HG02870 (cell line): Measurements from ENCODE around the gene MRPL22.
"Not testable (repeated sequence)": the region's sequence is repeated elsewhere in the genome, so short reads cannot be mapped to it uniquely, and the experiment has no call there.

Experiments used
- ATAC-seq: cut with Tn5 transposase; IDR thresholded peaks from one replicate; pipeline ENCODE4 v1.9.1; 2021; ENCODE audit warnings: mild to moderate bottlenecking, moderate library complexity; ENCODE audit not compliant: unreplicated experiment

Gene MRPL22

GRCh38 chr5:154940772-154941620, at the start of gene MRPL22:
Gene MRPL22 (plus strand): TSS chr5:154941073. CDS start chr5:154941111, 38 bp downstream.
- peak; percentile 45 for ATAC-seq

- ATAC-seq, result no peak
Observed at GRCh38 chr5:154892369-154892771, 48.5 kb upstream of the MRPL22 start.

GRCh38 chr5:154893381-154893780, 47.5 kb upstream of the MRPL22 start:
- no peak for ATAC-seq

- no peak for ATAC-seq
Observed at GRCh38 chr5:154895606-154896561, 45.0 kb upstream of the MRPL22 start.

- ATAC-seq, result no peak
Observed at GRCh38 chr5:154896562-154897165, 44.2 kb upstream of the MRPL22 start.

GRCh38 chr5:154898210-154898609, 42.7 kb upstream of the MRPL22 start:
- ATAC-seq, result no peak

GRCh38 chr5:154899151-154899816, 41.6 kb upstream of the MRPL22 start:
- ATAC-seq, result no peak

GRCh38 chr5:154900066-154900465, 40.8 kb upstream of the MRPL22 start:
- ATAC-seq, result no peak

- ATAC-seq, result no peak
Observed at GRCh38 chr5:154901276-154901675, 39.6 kb upstream of the MRPL22 start.

GRCh38 chr5:154901913-154902312, 39.0 kb upstream of the MRPL22 start:
- ATAC-seq, result no peak

- ATAC-seq, result not testable (repeated sequence)
Observed at GRCh38 chr5:154905601-154906000, 35.3 kb upstream of the MRPL22 start.

- ATAC-seq, result no peak
Observed at GRCh38 chr5:154916874-154917273, 24.0 kb upstream of the MRPL22 start.

- ATAC-seq, result no peak
Observed at GRCh38 chr5:154917757-154918156, 23.1 kb upstream of the MRPL22 start.

GRCh38 chr5:154923441-154924430, 17.1 kb upstream of the MRPL22 start:
- no peak for ATAC-seq

- no peak for ATAC-seq
Observed at GRCh38 chr5:154933537-154933936, 7.3 kb upstream of the MRPL22 start.

- no peak for ATAC-seq
Observed at GRCh38 chr5:154934881-154935280, 6.0 kb upstream of the MRPL22 start.

GRCh38 chr5:154937186-154937717, 3.6 kb upstream of the MRPL22 start:
- no peak for ATAC-seq

GRCh38 chr5:154937718-154938466, 3.0 kb upstream of the MRPL22 start, which contains the start of gene GEMIN5:
Gene GEMIN5 (minus strand): TSS chr5:154938211. CDS start chr5:154938133, 78 bp downstream.
- ATAC-seq, result peak; percentile 82
